ENCODE data around the gene HDAC8. TPM values are rescaled to one million over a fixed set of nuclear protein-coding genes. Genes with fewer than 3 reads are reported as not detected.

The HDAC8 gene
- total RNA-seq, 2 donors from 2014 or later: 13.7 to 14.3 TPM

DNA sequence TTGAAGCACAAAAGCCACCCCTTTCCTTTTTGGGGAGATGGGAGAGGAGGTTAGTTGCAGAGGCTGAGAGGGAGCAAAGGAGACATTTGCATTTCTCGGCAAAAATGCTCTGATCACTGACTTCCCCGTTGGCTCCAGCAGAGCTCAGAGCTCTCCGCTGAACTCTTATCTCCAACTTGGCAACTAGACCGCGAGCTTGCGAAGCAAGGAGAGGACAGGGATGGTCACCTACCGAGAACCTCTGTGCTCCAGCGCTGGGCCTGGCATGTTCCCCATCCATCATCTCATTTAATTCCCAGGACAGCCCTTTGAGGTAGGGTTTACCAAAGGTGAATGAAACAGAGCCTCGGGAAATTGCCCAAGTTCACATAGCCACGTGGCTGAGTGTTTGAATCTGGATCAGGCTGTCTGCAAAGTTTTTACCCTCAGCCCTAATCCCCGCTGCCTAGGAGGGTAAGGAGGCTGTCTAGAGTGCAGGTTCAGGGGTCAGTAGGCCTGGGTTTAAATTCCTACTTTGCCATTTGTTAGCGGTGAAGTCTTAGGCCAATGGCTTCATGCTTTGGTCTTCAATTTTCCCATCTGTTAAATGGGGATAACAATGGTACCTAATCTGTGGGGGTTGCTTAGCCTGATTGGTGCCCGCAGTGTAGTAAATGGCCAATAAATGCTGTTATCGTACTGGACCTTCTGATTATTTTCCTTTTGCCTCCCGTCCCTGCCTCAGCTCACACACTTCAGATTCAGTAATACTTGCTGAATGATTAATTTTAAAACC is 263.2 kb downstream of the HDAC8 start:
- H3K4me3 Mint-ChIP-seq: peak overlapping the region; percentile 45
- no peak overlapping the region for H3K27ac Mint-ChIP-seq
- no peaks in the 10 kb centered on the region for H3K36me3 Mint-ChIP-seq (ENCODE audit: low read depth)
- H3K4me1 Mint-ChIP-seq: peaks cover 14% of the 10 kb centered on the region
- DNase-seq (no peak), ATAC-seq (no peak)
- peaks cover 29% of the 10 kb centered on the region for H3K27me3 Mint-ChIP-seq
- H3K9me3 ChIP-seq (ENCODE audit: control insufficient read depth, low read length, poor library complexity, severe bottlenecking): no peaks in the 10 kb centered on the region

DNA sequence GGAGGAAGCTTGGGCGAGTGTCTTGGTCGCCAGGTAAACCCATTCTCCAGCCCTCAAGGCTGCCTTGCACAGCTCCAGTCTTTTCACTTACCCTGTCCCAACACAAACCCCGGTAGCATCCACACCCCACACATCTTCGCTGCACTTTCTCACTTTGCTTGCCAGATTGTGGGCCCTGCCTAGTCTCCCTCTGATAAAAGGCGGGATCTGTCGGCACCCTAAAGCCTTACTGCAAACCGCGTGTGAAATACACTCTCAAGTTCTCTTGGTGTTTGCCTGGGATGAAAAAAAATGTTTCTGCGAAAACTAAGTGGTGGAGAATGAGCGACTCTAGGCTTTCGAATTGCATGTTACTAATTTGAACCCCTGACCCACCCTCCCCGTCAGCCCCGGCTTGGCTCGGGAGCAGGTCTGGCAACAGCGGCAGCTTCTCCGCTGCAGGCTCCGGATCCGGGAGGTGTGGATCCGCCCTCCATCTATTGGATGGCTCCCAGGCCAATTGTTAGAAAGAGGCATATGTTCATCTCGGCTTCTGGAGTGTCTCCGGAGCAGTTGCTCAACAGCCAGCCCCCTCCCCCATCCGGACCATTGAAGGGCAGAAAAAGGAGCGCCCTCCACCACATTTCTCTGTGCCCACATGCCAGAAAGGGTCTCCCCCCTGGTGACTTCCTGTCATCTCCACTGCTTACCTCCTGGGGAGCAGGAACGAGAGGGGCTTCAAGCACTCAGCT is 263.9 kb downstream of the HDAC8 start:
- Mint-ChIP-seq H3K4me3 (peak overlapping the region; percentile 83), H3K36me3 (ENCODE audit: low read depth) (no peaks in the 10 kb centered on the region), H3K27me3 (peaks cover 33% of the 10 kb centered on the region), H3K4me1 (peaks cover 16% of the 10 kb centered on the region), H3K27ac (no peak overlapping the region)
- DNase-seq (peak in 1 of 3 donors; percentile 9), ATAC-seq (peak; percentile 52)
- H3K9me3 ChIP-seq (ENCODE audit: control insufficient read depth, low read length, poor library complexity, severe bottlenecking): no peaks in the 10 kb centered on the region

DNA sequence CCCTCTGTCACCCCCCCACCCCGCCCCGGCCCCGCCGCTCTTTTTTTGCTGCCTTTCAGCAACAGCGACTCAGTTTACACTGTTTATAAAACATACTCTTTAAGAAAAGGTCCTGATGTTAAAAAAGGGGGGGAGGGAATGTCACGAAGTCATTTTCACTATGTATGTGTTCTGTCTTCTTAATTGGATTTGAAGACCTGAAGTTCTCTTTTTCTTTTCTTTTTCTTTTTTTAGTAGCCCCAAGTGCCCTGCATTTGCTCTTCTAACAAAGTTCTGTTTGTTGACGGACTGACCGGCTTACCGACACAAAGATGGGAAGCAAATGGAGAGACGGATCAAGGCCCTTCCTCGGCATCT is 264.5 kb downstream of the HDAC8 start:
- no peak overlapping the region for H3K27ac Mint-ChIP-seq
- DNase-seq (no peak), ATAC-seq (no peak)
- peaks cover 14% of the 10 kb centered on the region for H3K4me1 Mint-ChIP-seq
- H3K9me3 ChIP-seq (ENCODE audit: control insufficient read depth, low read length, poor library complexity, severe bottlenecking): no peaks in the 10 kb centered on the region
- H3K27me3 Mint-ChIP-seq: peaks cover 36% of the 10 kb centered on the region
- no peaks in the 10 kb centered on the region for H3K36me3 Mint-ChIP-seq (ENCODE audit: low read depth)
- H3K4me3 Mint-ChIP-seq: peak overlapping the region; percentile 83

DNA sequence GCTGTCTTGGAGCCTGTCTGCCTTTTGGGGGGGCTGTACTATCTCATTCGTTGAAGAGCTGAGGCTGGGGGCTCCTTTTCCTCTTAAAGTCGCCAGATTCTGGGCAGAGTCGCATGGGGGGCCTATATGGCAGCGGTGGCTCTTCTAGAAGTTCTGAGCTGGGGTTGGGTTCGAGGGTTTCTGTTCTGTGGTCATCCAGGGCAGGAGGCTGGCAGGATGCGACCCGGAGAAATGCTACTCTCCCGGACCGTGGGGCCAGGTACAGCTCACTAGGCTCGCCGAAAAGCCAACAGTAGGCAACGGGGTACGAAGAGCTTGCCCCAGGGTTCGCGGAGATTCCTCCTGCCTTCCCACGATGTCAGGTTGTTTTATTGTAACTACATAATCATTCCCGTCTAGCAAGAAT is 265.0 kb downstream of the HDAC8 start:
- H3K36me3 Mint-ChIP-seq (ENCODE audit: low read depth): no peaks in the 10 kb centered on the region
- DNase-seq (no peak), ATAC-seq (no peak)
- no peak overlapping the region for H3K27ac Mint-ChIP-seq
- peaks cover 40% of the 10 kb centered on the region for H3K27me3 Mint-ChIP-seq
- H3K9me3 ChIP-seq (ENCODE audit: control insufficient read depth, low read length, poor library complexity, severe bottlenecking): no peaks in the 10 kb centered on the region
- H3K4me3 Mint-ChIP-seq: peak overlapping the region; percentile 91
- peaks cover 14% of the 10 kb centered on the region for H3K4me1 Mint-ChIP-seq

DNA sequence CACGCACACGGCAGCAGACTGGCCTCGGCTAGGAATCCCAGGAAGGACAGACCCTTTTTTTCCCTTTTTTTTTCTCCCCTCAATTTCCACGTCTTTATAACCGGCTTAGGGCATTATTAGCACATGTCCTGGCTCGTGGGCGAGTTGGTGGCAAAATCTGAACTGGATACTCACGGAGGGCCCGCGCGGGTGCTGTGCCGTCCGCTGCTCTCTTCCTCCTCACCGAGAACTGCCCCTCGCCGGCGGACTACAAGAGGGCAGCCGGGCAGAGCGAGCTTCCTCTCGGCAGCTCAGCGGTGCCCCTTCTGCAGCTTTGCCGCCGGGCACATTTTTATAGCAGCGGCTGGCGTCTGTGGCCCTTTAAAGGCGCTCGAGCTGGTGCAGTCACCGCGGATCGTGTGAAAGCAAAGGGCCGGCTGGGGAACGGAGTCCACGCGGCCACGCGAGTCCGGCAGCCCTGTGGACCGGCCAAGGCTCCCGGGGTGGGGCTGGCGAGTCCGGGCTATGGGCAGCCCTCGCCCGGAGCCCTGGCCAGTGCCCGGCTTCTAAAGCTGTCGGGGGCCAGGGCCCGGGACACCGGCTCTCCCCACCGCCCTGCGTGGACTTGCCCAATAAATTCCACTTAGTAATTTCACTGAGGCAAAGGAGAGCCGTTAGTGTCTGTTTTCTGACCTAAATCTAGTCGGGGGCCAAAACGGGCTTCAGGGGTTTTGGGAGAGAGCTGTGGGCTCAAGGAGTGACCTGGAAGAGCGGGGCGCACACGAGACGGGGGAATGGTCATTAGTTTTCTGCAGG is 265.6 kb downstream of the HDAC8 start:
- H3K4me3 Mint-ChIP-seq: peak overlapping the region; percentile 91
- H3K4me1 Mint-ChIP-seq: peaks cover 14% of the 10 kb centered on the region
- no peaks in the 10 kb centered on the region for H3K36me3 Mint-ChIP-seq (ENCODE audit: low read depth)
- no peaks in the 10 kb centered on the region for H3K9me3 ChIP-seq (ENCODE audit: control insufficient read depth, low read length, poor library complexity, severe bottlenecking)
- H3K27me3 Mint-ChIP-seq: peaks cover 38% of the 10 kb centered on the region
- ATAC-seq (peak; percentile 57), DNase-seq (peak in 1 of 3 donors; percentile 12)
- no peak overlapping the region for H3K27ac Mint-ChIP-seq

DNA sequence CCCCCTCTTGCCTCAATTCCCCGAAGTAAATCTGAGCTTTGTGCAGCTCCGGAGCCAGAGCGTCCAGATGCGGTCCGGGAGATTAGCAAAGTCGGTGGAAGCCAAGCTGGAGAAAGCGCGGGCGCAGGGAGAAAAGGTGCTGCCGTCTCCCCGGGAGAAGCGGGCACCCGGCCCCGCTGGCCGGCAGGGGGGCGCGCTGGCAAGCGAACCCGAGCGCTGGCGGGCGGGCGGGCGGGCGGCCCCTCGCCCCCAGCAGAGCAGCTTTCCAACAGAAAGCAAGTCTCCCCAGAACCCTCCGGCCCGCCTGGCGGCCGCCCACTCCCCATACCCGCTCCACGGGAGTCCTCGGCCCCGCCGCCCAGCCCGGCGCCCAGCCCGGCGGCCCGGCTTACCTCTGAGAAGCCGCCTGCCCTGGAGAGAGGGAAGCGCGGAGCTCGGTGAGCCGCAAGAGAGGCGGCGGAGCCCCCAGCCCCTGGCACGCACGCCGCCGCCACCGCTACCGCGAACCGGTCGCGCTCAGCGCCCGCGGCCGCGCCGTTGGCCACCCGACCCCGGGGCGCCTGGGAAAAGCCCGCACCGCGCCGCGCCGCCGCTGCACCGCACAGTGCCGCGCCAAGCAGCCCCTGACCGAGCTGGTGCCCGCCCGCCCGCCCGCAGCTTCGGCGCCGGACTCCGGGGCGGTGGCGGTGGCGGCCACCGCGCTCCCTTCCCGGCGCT is 266.4 kb downstream of the HDAC8 start:
- peaks cover 42% of the 10 kb centered on the region for H3K27me3 Mint-ChIP-seq

DNA sequence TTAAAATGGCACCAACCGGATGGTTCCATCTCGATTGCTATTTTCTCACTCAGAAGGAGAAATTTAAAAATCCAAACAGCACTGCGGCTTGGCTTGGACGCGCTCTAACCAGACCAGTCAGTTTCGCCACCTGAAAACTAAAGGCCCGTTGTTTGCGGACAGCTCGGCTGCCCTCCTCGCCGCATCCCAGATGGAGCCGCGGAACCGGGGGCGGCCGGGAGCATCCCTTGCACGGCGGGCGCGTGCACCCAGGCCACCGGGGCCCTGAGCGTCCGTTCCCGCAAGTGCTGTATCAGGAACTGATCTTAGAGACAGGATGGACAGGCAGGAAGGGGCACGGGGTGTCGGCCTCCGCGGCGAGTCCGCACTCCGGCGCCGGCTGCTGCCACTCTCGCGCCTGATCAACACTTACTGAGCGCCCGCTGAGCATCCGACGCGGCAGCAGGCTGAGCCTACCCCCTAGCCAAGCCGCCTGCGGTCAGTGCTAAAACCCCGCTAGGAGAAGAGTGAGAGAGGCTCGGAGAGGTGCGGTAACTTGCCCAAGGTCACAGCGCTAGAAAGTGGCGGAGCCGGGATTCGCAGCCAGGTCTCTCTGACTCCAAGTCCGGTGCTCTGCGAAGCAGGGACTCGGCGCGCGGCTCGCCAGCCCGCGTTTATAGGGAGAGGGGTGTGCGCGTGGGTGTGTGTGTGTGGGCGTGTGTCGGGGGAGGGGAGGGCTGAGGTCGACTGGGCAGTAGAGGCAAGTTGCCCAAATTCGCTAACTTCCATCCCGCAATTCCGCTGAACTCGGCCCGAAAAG is 267.2 kb downstream of the HDAC8 start, which contains the start of gene CITED1:
Gene CITED1, minus strand, starts transcription at position 629 of the 799 bp plus-strand sequence. CDS start 3,045 bp downstream, outside the sequence.
- peak in 1 of 3 donors; percentile 14 for DNase-seq
- no peaks in the 10 kb centered on the region for H3K36me3 Mint-ChIP-seq (ENCODE audit: low read depth)
- peaks cover 14% of the 10 kb centered on the region for H3K4me1 Mint-ChIP-seq
- H3K9me3 ChIP-seq (ENCODE audit: control insufficient read depth, low read length, poor library complexity, severe bottlenecking): no peaks in the 10 kb centered on the region
- peaks cover 47% of the 10 kb centered on the region for H3K27me3 Mint-ChIP-seq
- peak within 1 kb of the TSS; percentile 91 for H3K4me3 Mint-ChIP-seq
- no peak within 1 kb of the TSS for H3K27ac Mint-ChIP-seq
- ATAC-seq: peak; percentile 32

More for the DNA sequence above, 266.4 kb downstream of the HDAC8 start:
- peak; percentile 23 for ATAC-seq
- H3K9me3 ChIP-seq (ENCODE audit: control insufficient read depth, low read length, poor library complexity, severe bottlenecking): no peaks in the 10 kb centered on the region
- Mint-ChIP-seq H3K4me1 (peaks cover 14% of the 10 kb centered on the region), H3K36me3 (ENCODE audit: low read depth) (no peaks in the 10 kb centered on the region), H3K27ac (no peak overlapping the region), H3K4me3 (peak overlapping the region; percentile 91)
- peak in 1 of 3 donors; percentile 11 for DNase-seq

DNA sequence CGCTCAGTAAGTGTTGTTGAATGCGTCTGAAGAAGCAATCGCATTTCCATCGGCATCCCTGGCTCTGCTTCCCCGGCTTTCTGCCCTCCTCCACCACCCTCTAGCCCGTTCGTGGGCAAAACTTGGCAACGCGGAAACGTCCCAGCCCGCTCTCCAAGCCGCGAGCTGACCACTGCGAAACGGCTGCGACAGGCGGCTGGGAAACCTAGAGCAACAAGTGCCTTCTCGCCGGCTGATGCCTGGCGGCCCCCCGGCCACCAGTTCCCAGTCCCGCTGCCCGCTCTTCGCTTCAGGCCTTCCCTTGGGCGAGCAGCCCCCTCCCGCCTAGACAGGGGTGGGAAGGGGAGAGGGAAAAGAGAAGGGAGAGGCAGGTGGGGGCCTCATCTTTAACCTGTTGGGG is 267.8 kb downstream of the HDAC8 start:
- peak overlapping the region; percentile 82 for H3K4me3 Mint-ChIP-seq
- H3K4me1 Mint-ChIP-seq: peaks cover 14% of the 10 kb centered on the region
- H3K27ac Mint-ChIP-seq: no peak overlapping the region
- ATAC-seq: no peak
- no peaks in the 10 kb centered on the region for H3K9me3 ChIP-seq (ENCODE audit: control insufficient read depth, low read length, poor library complexity, severe bottlenecking)
- DNase-seq: no peak
- peaks cover 50% of the 10 kb centered on the region for H3K27me3 Mint-ChIP-seq
- no peaks in the 10 kb centered on the region for H3K36me3 Mint-ChIP-seq (ENCODE audit: low read depth)

DNA sequence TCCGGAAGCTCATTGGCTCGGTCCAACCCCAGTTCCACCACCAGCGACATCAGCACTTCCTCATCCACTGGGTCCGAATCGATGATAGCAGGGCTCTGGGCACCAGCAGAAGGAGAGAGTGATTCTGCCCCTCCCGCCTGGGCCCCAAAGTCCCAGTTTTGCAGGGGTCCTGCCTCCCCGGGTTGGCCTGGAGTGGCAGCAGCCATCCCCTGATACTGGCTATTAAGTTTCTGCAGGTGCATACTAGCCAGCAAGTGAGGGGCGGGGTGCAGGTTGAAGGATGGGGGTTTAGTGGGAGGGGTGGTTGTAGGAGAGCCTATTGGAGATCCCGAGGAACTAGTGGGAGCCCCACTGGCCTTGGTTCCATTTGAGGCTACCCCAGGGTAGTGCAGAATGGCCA is 270.9 kb downstream of the HDAC8 start:
- peaks cover 6% of the 10 kb centered on the region for H3K36me3 Mint-ChIP-seq (ENCODE audit: low read depth)
- no peaks in the 10 kb centered on the region for H3K9me3 ChIP-seq (ENCODE audit: control insufficient read depth, low read length, poor library complexity, severe bottlenecking)
- H3K4me1 Mint-ChIP-seq: peaks cover 8% of the 10 kb centered on the region
- H3K27me3 Mint-ChIP-seq: peaks cover 61% of the 10 kb centered on the region
- ATAC-seq: no peak
- H3K4me3 Mint-ChIP-seq: no peak overlapping the region
- no peak overlapping the region for H3K27ac Mint-ChIP-seq
- DNase-seq: no peak

DNA sequence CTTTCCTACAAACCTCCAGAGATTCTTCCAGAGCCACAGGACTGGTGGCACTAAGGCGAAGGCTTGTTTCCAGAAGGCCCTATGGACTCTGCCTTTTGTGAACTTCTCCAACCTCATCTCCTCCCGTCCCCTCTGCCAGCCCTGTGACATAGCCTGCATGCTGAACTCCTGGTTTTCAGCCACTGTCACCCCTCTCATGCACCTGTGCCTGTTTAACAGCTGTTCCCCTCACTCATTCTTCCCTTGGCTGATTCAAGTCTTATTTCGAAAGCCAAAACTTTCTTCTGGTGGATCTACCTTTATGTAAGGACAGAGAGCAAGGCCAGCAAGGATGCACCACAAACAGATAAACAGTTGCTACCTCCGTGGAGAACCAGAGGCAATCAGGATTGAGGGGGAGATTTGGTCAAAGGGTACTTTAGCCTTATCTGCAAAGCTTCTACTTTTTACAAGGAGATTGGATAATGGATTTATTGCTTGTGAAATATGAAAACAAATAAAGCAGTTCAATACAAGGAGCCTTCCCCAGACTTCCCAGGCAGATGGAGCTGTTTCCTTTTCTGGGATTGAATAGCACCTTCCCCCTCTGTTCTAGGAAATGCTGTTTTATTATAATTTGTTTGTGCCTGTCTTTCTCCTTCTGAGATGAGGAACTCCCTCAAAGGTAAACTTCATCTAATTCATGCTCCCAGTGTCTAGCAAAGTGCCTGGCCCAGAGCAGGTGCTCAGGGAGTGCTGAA is 272.6 kb downstream of the HDAC8 start:
- no peaks in the 10 kb centered on the region for H3K9me3 ChIP-seq (ENCODE audit: control insufficient read depth, low read length, poor library complexity, severe bottlenecking)
- Mint-ChIP-seq H3K4me3 (no peak overlapping the region), H3K27ac (no peak overlapping the region), H3K4me1 (peaks cover 8% of the 10 kb centered on the region), H3K27me3 (peaks cover 71% of the 10 kb centered on the region), H3K36me3 (ENCODE audit: low read depth) (peaks cover 6% of the 10 kb centered on the region)
- ATAC-seq (no peak), DNase-seq (no peak)

DNA sequence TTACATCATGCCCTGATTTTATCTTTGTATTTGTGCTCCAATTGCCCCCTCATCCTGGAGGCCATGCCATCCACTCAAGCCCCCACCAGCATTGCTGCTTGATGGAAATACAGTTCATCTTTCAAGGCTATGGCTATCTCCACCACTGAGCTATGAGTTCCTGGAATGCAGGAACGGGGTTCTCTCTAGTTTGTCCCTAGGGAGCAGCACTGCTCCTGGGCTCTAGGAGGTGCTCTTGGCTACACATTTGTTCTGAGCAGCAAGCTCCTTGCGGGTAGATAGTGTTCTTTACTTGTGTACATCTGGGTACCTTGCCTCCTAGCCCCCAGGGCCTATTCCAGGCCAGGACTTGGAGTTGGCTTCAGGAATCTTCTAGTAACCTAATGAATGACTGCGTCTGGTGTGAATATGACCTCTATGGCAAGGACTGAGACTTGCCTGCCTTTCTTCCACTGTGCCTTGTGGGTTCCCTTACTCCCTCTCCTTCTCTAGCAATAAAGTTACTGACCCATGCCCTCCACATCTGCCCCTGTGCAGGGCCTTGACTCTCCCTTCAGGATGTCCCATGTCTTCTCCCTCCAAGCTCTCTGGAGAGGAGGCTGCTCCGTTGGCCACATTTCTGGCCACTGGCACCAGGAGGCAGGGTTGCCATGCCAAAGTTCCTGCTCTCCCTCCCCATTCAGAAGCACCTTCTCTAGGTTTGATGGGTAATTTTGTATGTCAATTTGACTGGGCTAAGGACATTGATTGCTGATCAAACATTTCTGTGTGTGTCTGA is 274.5 kb downstream of the HDAC8 start:
- H3K27me3 Mint-ChIP-seq: peaks cover 58% of the 10 kb centered on the region
- H3K36me3 Mint-ChIP-seq (ENCODE audit: low read depth): peaks cover 6% of the 10 kb centered on the region
- H3K4me3 Mint-ChIP-seq: no peak overlapping the region
- no peak for DNase-seq
- H3K27ac Mint-ChIP-seq: no peak overlapping the region
- H3K9me3 ChIP-seq (ENCODE audit: control insufficient read depth, low read length, poor library complexity, severe bottlenecking): no peaks in the 10 kb centered on the region
- H3K4me1 Mint-ChIP-seq: peaks cover 3% of the 10 kb centered on the region
- no peak for ATAC-seq
